A549 (cell line): ENCODE measurements around the gene PRPSAP2.

Source experiments
- CEBPB ChIP-seq, 2 experiments: fragments of >200 bp in 1 of 2; sonication (Bioruptor Twin) in 1 of 2; formaldehyde crosslinking in 1 of 2; IDR thresholded peaks; 2 replicates each; pipeline ENCODE4 v1.6.1; 2012 to 2016
- CTCF ChIP-seq: fragments of >200 bp; sonication (Bioruptor Twin); formaldehyde crosslinking; IDR thresholded peaks from 3 replicates; pipeline ENCODE4 v1.5.1; 2016
- POLR2A ChIP-seq: IDR thresholded peaks from 2 replicates; pipeline ENCODE4 v1.6.1; 2012; ENCODE audit warnings: mild to moderate bottlenecking, low read length
- SMC3 ChIP-seq: fragments of >200 bp; sonication (Bioruptor Twin); formaldehyde crosslinking; IDR thresholded peaks from 3 replicates; pipeline ENCODE4 v1.6.1; 2018; ENCODE audit warnings: inconsistent platforms

- TF ChIP-seq CTCF (no peak), CEBPB (IDR thresholded peaks at IDR 0.05) (no peak), POLR2A (no peak), SMC3 (no peak)
Observed at GRCh38 chr17:18977021-18977420, 119.1 kb downstream of the PRPSAP2 start.
